MM.1S (cell line): ENCODE measurements around the gene THOC2.

ENCODE experiments used
- DNase-seq: peaks from one replicate; pipeline ENCODE4 v3.0.0-alpha.2; 2015
- H2AFZ ChIP-seq: fragments of 300-600 bp; sonication (generic); 2 replicates; pipeline ENCODE4 v1.6.0; 2016; ENCODE audit warnings: antibody characterized with exemption, low read length
- H3F3A ChIP-seq: fragments of 300-600 bp; sonication (generic); 2 replicates; pipeline ENCODE4 v1.6.1; 2016; ENCODE audit warnings: mild to moderate bottlenecking, antibody characterized with exemption, low read length, moderate library complexity, mixed read lengths; ENCODE audit not compliant: insufficient read depth
- H3K27ac ChIP-seq: fragments of 300-600 bp; sonication (generic); 2 replicates; pipeline ENCODE4 v1.5.1; 2016; ENCODE audit warnings: mild to moderate bottlenecking, low read length
- H3K27me3 ChIP-seq: fragments of 300-600 bp; sonication (generic); replicated peaks from 2 replicates; pipeline ENCODE4 v1.6.0; 2016; ENCODE audit warnings: low read length; ENCODE audit not compliant: insufficient read depth
- H3K36me3 ChIP-seq: fragments of 300-600 bp; sonication (generic); replicated peaks from 2 replicates; pipeline ENCODE4 v1.6.1; 2016; ENCODE audit warnings: mild to moderate bottlenecking, low read length, mixed read lengths; ENCODE audit not compliant: insufficient read depth
- H3K4me1 ChIP-seq: fragments of 300-600 bp; sonication (generic); 2 replicates; pipeline ENCODE4 v1.6.1; 2016; ENCODE audit warnings: low read length, mixed read lengths
- H3K4me2 ChIP-seq: fragments of 300-600 bp; sonication (generic); 2 replicates; pipeline ENCODE4 v1.6.0; 2016; ENCODE audit warnings: low read depth, low read length
- H3K4me3 ChIP-seq: fragments of 300-600 bp; sonication (generic); 2 replicates; pipeline ENCODE4 v1.5.1; 2016; ENCODE audit warnings: low read length, mixed read lengths
- H3K79me2 ChIP-seq: fragments of 300-600 bp; sonication (generic); 2 replicates; pipeline ENCODE4 v1.6.1; 2016; ENCODE audit warnings: mixed run types, low read length, mixed read lengths
- H3K9ac ChIP-seq: fragments of 300-600 bp; sonication (generic); 2 replicates; pipeline ENCODE4 v1.6.1; 2016; ENCODE audit warnings: low read length, mixed read lengths
- H3K9me2 ChIP-seq: fragments of 300-600 bp; sonication (generic); replicated peaks from 2 replicates; pipeline ENCODE4 v1.6.1; 2016; ENCODE audit warnings: mild to moderate bottlenecking, low read length, mixed read lengths; ENCODE audit not compliant: insufficient read depth
- H3K9me3 ChIP-seq: fragments of 300-600 bp; sonication (generic); replicated peaks from 2 replicates; pipeline ENCODE4 v1.6.1; 2016; ENCODE audit warnings: mild to moderate bottlenecking, low read length, mixed read lengths; ENCODE audit not compliant: insufficient read depth
- H4K20me1 ChIP-seq: fragments of 300-600 bp; sonication (generic); 2 replicates; pipeline ENCODE4 v1.6.1; 2016; ENCODE audit warnings: mild to moderate bottlenecking, low read length, moderate library complexity, mixed read lengths; ENCODE audit not compliant: insufficient read depth
- CTCF ChIP-seq: fragments of 300-600 bp; sonication (generic); IDR thresholded peaks from 2 replicates; pipeline ENCODE4 v1.5.1; 2016; ENCODE audit warnings: antibody characterized with exemption, low read length, mixed read lengths
- EZH2 ChIP-seq: fragments of 300-600 bp; sonication (generic); optimal IDR thresholded peaks from 2 replicates; pipeline ENCODE3; 2017; ENCODE audit warnings: low read depth, mild to moderate bottlenecking, antibody characterized with exemption, low read length, mixed read lengths
- EZH2phosphoT487 ChIP-seq: fragments of 300-600 bp; sonication (generic); IDR thresholded peaks from 2 replicates; pipeline ENCODE4 v1.6.1; 2018; ENCODE audit warnings: antibody characterized with exemption, low read length

THOC2 gene

GRCh38 chrX:123610915-123611314 lies 121.9 kb downstream of the THOC2 start:
- no peaks in the 10 kb centered on the region for H3K79me2 ChIP-seq
- TF ChIP-seq CTCF (no peak), EZH2phosphoT487 (no peak), EZH2 (no peak)
- H3K4me2 ChIP-seq = no peak overlapping the region
- H3K27me3 ChIP-seq = no peaks in the 10 kb centered on the region
- H3K4me1 ChIP-seq = no peaks in the 10 kb centered on the region
- H3F3A ChIP-seq = no peaks in the 10 kb centered on the region
- no peak overlapping the region for H3K4me3 ChIP-seq
- H3K27ac ChIP-seq = no peak overlapping the region
- H3K9me3 ChIP-seq = no peaks in the 10 kb centered on the region
- H3K9me2 ChIP-seq = no peaks in the 10 kb centered on the region
- H4K20me1 ChIP-seq = no peaks in the 10 kb centered on the region
- no peak overlapping the region for H3K9ac ChIP-seq
- no peak overlapping the region for H2AFZ ChIP-seq
- no peak for DNase-seq
- H3K36me3 ChIP-seq = no peaks in the 10 kb centered on the region; the same call in 1 of the 2 replicates

- Histone ChIP-seq H3K4me1 (no peaks in the 10 kb centered on the region), H3K27me3 (no peaks in the 10 kb centered on the region), H3K4me3 (no peak overlapping the region), H3K79me2 (no peaks in the 10 kb centered on the region), H3K9me3 (no peaks in the 10 kb centered on the region), H3K9ac (no peak overlapping the region), H3K4me2 (no peak overlapping the region), H3F3A (no peaks in the 10 kb centered on the region), H2AFZ (no peak overlapping the region), H3K9me2 (no peaks in the 10 kb centered on the region), H3K36me3 (no peaks in the 10 kb centered on the region; the same call in 1 of the 2 replicates), H3K27ac (no peak overlapping the region), H4K20me1 (no peaks in the 10 kb centered on the region)
- DNase-seq = no peak
- TF ChIP-seq CTCF = no peak
- no peak for TF ChIP-seq EZH2
- TF ChIP-seq EZH2phosphoT487 = no peak
Measured at GRCh38 chrX:123607806-123608205, 125.0 kb downstream of the THOC2 start.

- Histone ChIP-seq H3K9me2 (no peaks in the 10 kb centered on the region), H3K4me3 (no peak overlapping the region), H3F3A (no peaks in the 10 kb centered on the region), H3K36me3 (no peaks in the 10 kb centered on the region; the same call in 1 of the 2 replicates), H4K20me1 (no peaks in the 10 kb centered on the region), H3K4me2 (no peak overlapping the region), H2AFZ (no peak overlapping the region), H3K9me3 (no peaks in the 10 kb centered on the region), H3K27ac (no peak overlapping the region), H3K27me3 (no peaks in the 10 kb centered on the region), H3K4me1 (no peaks in the 10 kb centered on the region), H3K9ac (no peak overlapping the region), H3K79me2 (no peaks in the 10 kb centered on the region)
- TF ChIP-seq CTCF (no peak), EZH2 (no peak), EZH2phosphoT487 (no peak)
- no peak for DNase-seq
Measured at GRCh38 chrX:123607270-123607669, 125.6 kb downstream of the THOC2 start.
